CD4-positive, CD25-positive, alpha-beta regulatory T cell (primary cell): ENCODE data around the gene ZNF92. TPM values are rescaled to one million over a fixed set of nuclear protein-coding genes. Genes with fewer than 3 reads are reported as not detected.
"Not testable (repeated sequence)": the region's sequence is repeated elsewhere in the genome, so short reads cannot be mapped to it uniquely, and the experiment has no call there.

Source experiments
- ATAC-seq, 2 donors: fragments of 150-1000 bp; cut with Tn5 transposase; one replicate each; pipeline ENCODE4 v1.10.0; 2021; ENCODE audit warnings: low read depth in 2 of 2, moderate number of reproducible peaks in 2 of 2, moderate library complexity in 1 of 2
- DNase-seq, 3 donors: peaks; one replicate each; pipeline versions ENCODE4 v3.0.0 to v3.0.0-alpha.2; 2012 to 2022; ENCODE audit warnings: mixed read lengths in 1 of 3
- H3K27ac ChIP-seq: one replicate; pipeline ENCODE4 v1.7.0; 2013; ENCODE audit warnings: mild to moderate bottlenecking, low read length; ENCODE audit not compliant: insufficient read depth, poor library complexity, severe bottlenecking
- H3K27me3 ChIP-seq: one replicate; pipeline ENCODE4 v1.7.0; 2013; ENCODE audit warnings: low read length; ENCODE audit not compliant: control insufficient read depth, insufficient read depth
- H3K36me3 ChIP-seq: one replicate; pipeline ENCODE4 v1.7.0; 2013; ENCODE audit warnings: mild to moderate bottlenecking, low read length, moderate library complexity; ENCODE audit not compliant: control insufficient read depth, insufficient read depth
- H3K4me1 ChIP-seq: 2 replicates; pipeline ENCODE4 v1.7.0; 2013; ENCODE audit warnings: mild to moderate bottlenecking, low read length; ENCODE audit not compliant: insufficient read depth, control insufficient read depth, poor library complexity, severe bottlenecking
- H3K4me3 ChIP-seq: one replicate; pipeline ENCODE4 v1.7.0; 2013; ENCODE audit warnings: low read depth, mild to moderate bottlenecking, low read length, moderate library complexity
- H3K9me3 ChIP-seq, 2 experiments: 1 replicate in 1 of 2; 2 replicates in 1 of 2; pipeline ENCODE4 v1.7.0; 2013; ENCODE audit warnings: low read length in 2 of 2, mild to moderate bottlenecking in 1 of 2, moderate library complexity in 1 of 2; ENCODE audit not compliant: control insufficient read depth in 2 of 2
- H3K27ac Mint-ChIP-seq, 3 donors: one replicate each; pipeline ENCODE4 v1.8.0; 2020 to 2022; ENCODE audit warnings: mild to moderate bottlenecking in 3 of 3, mixed read lengths in 3 of 3, moderate library complexity in 2 of 3
- H3K27me3 Mint-ChIP-seq: one replicate; pipeline ENCODE4 v1.8.0; 2022; ENCODE audit warnings: mild to moderate bottlenecking, mixed read lengths
- H3K36me3 Mint-ChIP-seq: one replicate; pipeline ENCODE4 v1.8.0; 2020; ENCODE audit warnings: mixed read lengths
- H3K4me1 Mint-ChIP-seq, 4 donors: one replicate each; pipeline ENCODE4 v1.8.0; 2020 to 2022; ENCODE audit warnings: mixed read lengths in 4 of 4, mild to moderate bottlenecking in 1 of 4
- H3K4me3 Mint-ChIP-seq, 4 donors: one replicate each; pipeline ENCODE4 v1.8.0; 2020 to 2022; ENCODE audit warnings: mild to moderate bottlenecking in 4 of 4, mixed read lengths in 4 of 4, moderate library complexity in 3 of 4
- H3K9me3 Mint-ChIP-seq, 7 donors: one replicate each; pipeline ENCODE4 v1.8.0; 2020 to 2022; ENCODE audit warnings: mixed read lengths in 7 of 7, mild to moderate bottlenecking in 3 of 7, moderate library complexity in 2 of 7
- polyA plus RNA-seq, 4 donors: library from polyadenylated mRNA; unstranded; fragments of 300-500 nt; fragmentation: Illumina TruSeq; gene quantifications; one replicate each; pipeline ENCODE4 v1.2.3, GENCODE V29; 2021
- total RNA-seq: library from RNA; stranded (reverse); gene quantifications from one replicate; pipeline ENCODE4 v1.2.3, GENCODE V29; 2022

ZNF92 gene
- total and polyA plus RNA-seq, 5 donors from 2014 or later, result 14.2 to 30.9 (median 20.7) TPM

DNA sequence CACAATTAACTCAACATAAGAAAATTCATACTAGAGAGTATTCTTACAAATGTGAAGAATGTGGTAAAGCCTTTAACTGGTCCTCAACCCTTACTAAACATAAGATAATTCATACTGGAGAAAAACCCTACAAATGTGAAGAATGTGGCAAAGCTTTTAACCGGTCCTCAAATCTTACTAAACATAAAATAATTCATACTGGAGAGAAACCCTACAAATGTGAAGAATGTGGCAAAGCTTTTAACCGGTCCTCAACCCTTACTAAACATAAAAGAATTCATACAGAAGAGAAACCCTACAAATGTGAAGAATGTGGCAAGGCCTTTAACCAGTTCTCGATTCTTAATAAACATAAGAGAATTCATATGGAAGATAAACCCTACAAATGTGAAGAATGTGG is 25.0 kb downstream of the ZNF92 start:
- not testable (repeated sequence) for H3K27me3 ChIP-seq, DNase-seq, H3K27ac ChIP-seq, H3K27ac Mint-ChIP-seq, ATAC-seq, H3K27me3 Mint-ChIP-seq, H3K4me1 ChIP-seq, H3K4me3 ChIP-seq, H3K4me3 Mint-ChIP-seq
- H3K36me3 ChIP-seq, result peaks cover 64% of the 10 kb centered on the region
- H3K9me3 Mint-ChIP-seq, result peaks cover 1 to 61% (median 30%) of the 10 kb centered on the region in 7 donors
- H3K9me3 ChIP-seq, result peaks cover 52 to 75% of the 10 kb centered on the region in 2 experiments
- peaks cover 4 to 17% (median 10%) of the 10 kb centered on the region in 4 donors for H3K4me1 Mint-ChIP-seq
- H3K36me3 Mint-ChIP-seq, result peaks cover 62% of the 10 kb centered on the region

DNA sequence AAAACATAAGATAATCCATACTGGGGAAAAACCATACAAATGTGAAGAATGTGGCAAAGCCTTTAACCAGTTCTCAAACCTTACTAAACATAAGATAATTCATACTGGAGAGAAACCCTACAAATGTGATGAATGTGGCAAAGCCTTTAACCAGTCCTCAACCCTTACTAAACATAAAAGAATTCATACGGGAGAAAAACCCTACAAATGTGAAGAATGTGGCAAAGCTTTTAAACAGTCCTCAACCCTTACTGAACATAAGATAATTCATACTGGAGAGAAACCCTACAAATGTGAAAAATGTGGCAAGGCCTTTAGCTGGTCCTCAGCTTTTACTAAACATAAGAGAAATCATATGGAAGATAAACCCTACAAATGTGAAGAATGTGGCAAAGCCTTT is 25.4 kb downstream of the ZNF92 start:
- Mint-ChIP-seq H3K36me3 (peaks cover 57% of the 10 kb centered on the region), H3K9me3 (peaks cover 1 to 62% (median 30%) of the 10 kb centered on the region in 7 donors), H3K4me1 (peaks cover 4 to 14% (median 7%) of the 10 kb centered on the region in 4 donors)
- H3K4me3 Mint-ChIP-seq, DNase-seq, H3K27ac Mint-ChIP-seq, H3K27me3 ChIP-seq, H3K27ac ChIP-seq, H3K4me3 ChIP-seq, ATAC-seq, H3K27me3 Mint-ChIP-seq, H3K4me1 ChIP-seq: not testable (repeated sequence)
- Histone ChIP-seq H3K36me3 (peaks cover 60% of the 10 kb centered on the region), H3K9me3 (peaks cover 57 to 79% of the 10 kb centered on the region in 2 experiments)

DNA sequence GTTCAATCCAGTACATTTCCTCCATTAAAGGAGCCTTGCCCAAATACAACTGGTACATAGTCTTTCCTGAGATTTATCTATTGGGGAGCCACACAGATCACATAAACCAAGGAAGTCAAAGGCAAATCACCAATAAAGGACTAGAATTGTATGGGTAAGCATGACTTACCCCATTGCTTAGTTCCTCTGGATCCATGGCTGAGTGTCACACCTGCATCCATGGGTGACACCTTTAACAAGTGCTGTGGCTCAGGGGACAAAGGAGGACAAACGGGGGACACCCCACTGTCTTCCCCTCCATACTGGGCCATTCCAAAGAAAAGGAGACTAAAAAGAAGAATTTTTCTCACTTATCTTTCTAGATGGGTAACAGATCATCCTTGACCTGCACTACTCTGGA is 30.4 kb downstream of the ZNF92 start:
- peaks cover 49 to 71% of the 10 kb centered on the region in 2 experiments for H3K9me3 ChIP-seq
- no peak overlapping the region for H3K27ac ChIP-seq
- no peak overlapping the region for H3K4me3 ChIP-seq
- H3K36me3 ChIP-seq, result peaks cover 14% of the 10 kb centered on the region
- Mint-ChIP-seq H3K36me3 (peaks cover 20% of the 10 kb centered on the region), H3K4me1 (no peaks in the 10 kb centered on the region), H3K9me3 (peaks cover 0 to 63% (median 28%) of the 10 kb centered on the region in 7 donors), H3K4me3 (peak overlapping the region in 1 of 4 donors; percentile 51), H3K27me3 (no peaks in the 10 kb centered on the region), H3K27ac (no peak overlapping the region)
- ATAC-seq, result no peak
- H3K27me3 ChIP-seq, result no peaks in the 10 kb centered on the region
- no peaks in the 10 kb centered on the region for H3K4me1 ChIP-seq
- peak in 1 of 3 donors; percentile 15 for DNase-seq

DNA sequence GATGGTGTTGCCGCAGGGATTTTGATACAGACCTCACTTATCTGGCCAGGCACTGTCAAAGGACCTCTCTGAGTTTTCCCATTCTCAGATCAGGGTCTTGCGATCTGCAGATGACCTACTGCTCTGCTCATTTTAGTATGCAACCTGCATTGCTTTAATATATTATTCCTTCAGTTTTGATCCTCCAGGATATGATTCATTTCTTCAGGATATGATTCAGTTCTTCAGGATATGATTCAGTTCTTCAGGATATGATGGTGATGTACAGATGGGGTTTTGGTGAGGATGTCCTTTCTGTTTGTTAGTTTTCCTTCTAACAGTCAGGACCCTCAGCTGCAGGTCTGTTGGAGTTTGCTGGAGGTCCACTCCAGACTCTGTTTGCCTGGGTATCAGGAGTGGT is 33.1 kb downstream of the ZNF92 start:
- H3K4me1 Mint-ChIP-seq, H3K27ac Mint-ChIP-seq, H3K4me3 Mint-ChIP-seq, H3K27me3 ChIP-seq, H3K27ac ChIP-seq, DNase-seq, H3K27me3 Mint-ChIP-seq, H3K4me1 ChIP-seq, H3K36me3 Mint-ChIP-seq, ATAC-seq, H3K4me3 ChIP-seq, H3K36me3 ChIP-seq: not testable (repeated sequence)
- peaks cover 39 to 54% of the 10 kb centered on the region in 2 experiments for H3K9me3 ChIP-seq
- peaks cover 0 to 48% (median 20%) of the 10 kb centered on the region in 7 donors for H3K9me3 Mint-ChIP-seq

DNA sequence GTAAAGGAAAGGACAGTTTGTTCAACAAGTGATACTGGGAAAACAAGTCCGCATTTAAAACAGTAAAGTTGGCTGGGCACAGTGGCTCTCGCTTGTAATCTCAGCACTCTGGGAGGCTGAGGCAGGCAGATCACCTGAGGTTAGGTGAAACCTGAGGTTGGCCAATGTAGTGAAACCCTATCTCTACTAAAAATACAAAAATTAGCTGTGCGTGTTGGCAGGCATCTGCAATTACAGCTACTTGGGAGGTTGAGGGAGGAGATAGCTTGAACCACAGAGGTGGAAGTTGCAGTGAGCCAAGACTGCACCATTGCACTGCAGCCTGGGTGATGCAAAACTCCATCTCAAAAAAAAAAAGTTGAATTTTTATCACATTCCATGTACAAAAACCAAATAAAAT is 35.7 kb downstream of the ZNF92 start:
- H3K36me3 ChIP-seq, result no peaks in the 10 kb centered on the region
- no peak for DNase-seq
- no peaks in the 10 kb centered on the region for H3K27me3 Mint-ChIP-seq
- H3K27me3 ChIP-seq, result no peaks in the 10 kb centered on the region
- no peaks in the 10 kb centered on the region for H3K4me1 ChIP-seq
- H3K36me3 Mint-ChIP-seq, result peaks cover 4% of the 10 kb centered on the region
- peaks cover 28 to 29% of the 10 kb centered on the region in 2 experiments for H3K9me3 ChIP-seq
- no peak overlapping the region for H3K4me3 ChIP-seq
- H3K27ac Mint-ChIP-seq, result no peak overlapping the region
- no peak overlapping the region for H3K4me3 Mint-ChIP-seq
- ATAC-seq, result no peak
- H3K4me1 Mint-ChIP-seq, result no peaks in the 10 kb centered on the region
- no peak overlapping the region for H3K27ac ChIP-seq
- peaks cover 0 to 29% (median 15%) of the 10 kb centered on the region in 7 donors for H3K9me3 Mint-ChIP-seq

DNA sequence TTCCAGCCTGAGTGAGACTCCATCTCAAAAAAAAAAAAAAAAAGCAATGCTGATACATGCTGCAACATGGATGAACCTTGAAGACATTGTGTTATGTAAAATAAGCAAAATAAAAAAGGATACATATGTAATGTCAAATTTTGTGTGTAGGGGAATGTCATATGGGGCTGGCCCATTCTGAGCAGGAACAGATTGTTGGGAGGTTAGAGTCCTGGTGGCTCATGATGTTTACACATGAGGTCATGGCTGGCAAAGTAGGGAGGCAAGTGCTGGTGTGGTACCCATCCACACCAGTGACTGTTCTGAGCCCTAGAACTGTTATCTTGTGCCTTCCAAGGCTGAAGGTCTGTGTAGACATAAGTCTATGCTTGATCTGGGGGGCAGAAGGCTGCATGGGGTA is 37.6 kb downstream of the ZNF92 start:
- DNase-seq (no peak), ATAC-seq (no peak)
- H3K36me3 ChIP-seq, result no peaks in the 10 kb centered on the region
- H3K27ac ChIP-seq, result no peak overlapping the region
- Mint-ChIP-seq H3K4me1 (no peaks in the 10 kb centered on the region), H3K36me3 (no peaks in the 10 kb centered on the region), H3K27ac (no peak overlapping the region), H3K4me3 (no peak overlapping the region), H3K9me3 (peaks cover 0 to 20% (median 10%) of the 10 kb centered on the region in 7 donors), H3K27me3 (no peaks in the 10 kb centered on the region)
- H3K4me1 ChIP-seq, result no peaks in the 10 kb centered on the region
- H3K27me3 ChIP-seq, result no peaks in the 10 kb centered on the region
- H3K4me3 ChIP-seq, result no peak overlapping the region
- H3K9me3 ChIP-seq, result peaks cover 9 to 12% of the 10 kb centered on the region in 2 experiments

DNA sequence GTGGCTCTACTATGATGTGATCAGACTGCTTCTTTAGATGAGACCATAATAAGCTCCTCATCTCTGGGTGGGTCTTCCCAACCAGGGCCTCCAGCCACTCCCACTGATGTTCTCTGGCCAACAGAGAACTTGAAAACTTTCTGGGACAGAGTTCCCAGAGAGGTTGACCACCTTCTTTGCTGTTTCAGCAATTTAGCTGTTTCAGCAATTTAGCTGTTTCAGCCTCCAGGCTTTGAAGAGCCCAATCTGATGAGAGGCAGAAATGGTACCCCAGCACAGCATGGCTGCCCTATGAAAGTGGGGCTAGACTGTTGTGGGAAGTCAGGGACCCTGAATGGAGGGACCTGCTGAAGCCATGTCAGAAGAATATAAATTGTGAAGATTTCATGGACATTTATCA is 49.0 kb downstream of the ZNF92 start:
- Mint-ChIP-seq H3K9me3 (peaks cover 7 to 45% (median 21%) of the 10 kb centered on the region in 7 donors), H3K27ac (no peak overlapping the region), H3K36me3 (no peaks in the 10 kb centered on the region), H3K27me3 (no peaks in the 10 kb centered on the region), H3K4me1 (no peaks in the 10 kb centered on the region), H3K4me3 (no peak overlapping the region)
- Histone ChIP-seq H3K4me3 (no peak overlapping the region), H3K27me3 (no peaks in the 10 kb centered on the region), H3K36me3 (no peaks in the 10 kb centered on the region), H3K9me3 (peaks cover 3 to 13% of the 10 kb centered on the region in 2 experiments), H3K27ac (no peak overlapping the region), H3K4me1 (no peaks in the 10 kb centered on the region)
- no peak for ATAC-seq
- DNase-seq, result no peak

DNA sequence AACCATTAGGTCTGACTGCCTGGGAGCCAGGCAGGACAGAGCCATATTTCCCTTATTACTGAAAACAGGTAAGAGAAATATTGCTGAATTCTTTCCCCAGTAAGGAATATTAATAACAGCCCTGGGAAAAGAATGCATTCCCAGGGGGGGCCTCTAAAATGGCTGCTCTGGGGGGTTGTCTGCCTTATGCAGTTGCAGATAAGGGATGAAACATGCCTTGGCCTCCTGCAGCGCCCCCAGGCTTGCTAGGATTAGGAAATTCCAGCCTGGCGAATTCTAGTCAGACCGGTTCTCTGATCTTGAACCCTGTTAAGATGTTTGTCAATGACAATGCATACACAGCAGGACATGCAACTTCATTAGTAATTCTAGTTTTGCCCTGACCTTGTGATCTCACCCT is 49.6 kb downstream of the ZNF92 start:
- not testable (repeated sequence) for H3K4me1 ChIP-seq, ATAC-seq, H3K4me3 Mint-ChIP-seq, H3K27ac Mint-ChIP-seq, H3K27ac ChIP-seq, H3K27me3 ChIP-seq, H3K36me3 ChIP-seq, DNase-seq, H3K36me3 Mint-ChIP-seq, H3K27me3 Mint-ChIP-seq, H3K4me3 ChIP-seq, H3K4me1 Mint-ChIP-seq
- peaks cover 7 to 45% (median 21%) of the 10 kb centered on the region in 7 donors for H3K9me3 Mint-ChIP-seq
- peaks cover 3 to 13% of the 10 kb centered on the region in 2 experiments for H3K9me3 ChIP-seq
